Measurements from ENCODE around the gene PRDM2. TPM values are rescaled to one million over a fixed set of nuclear protein-coding genes. Genes with fewer than 3 reads are reported as not detected.

The PRDM2 gene
- polyA plus RNA-seq, 1 of the 3 experiments (the other 2 are of a cell fraction): 7.2 TPM

GRCh38 chr1:13769830-13770229, 69.8 kb downstream of the PRDM2 start:
- Histone ChIP-seq H3K27me3 (ENCODE audit: insufficient read depth) (no peaks in the 10 kb centered on the region), H3K9me2 (no peaks in the 10 kb centered on the region), H3K79me2 (ENCODE audit: insufficient read depth) (peaks cover 85% of the 10 kb centered on the region), H4K20me1 (ENCODE audit: insufficient read depth) (peaks cover 79% of the 10 kb centered on the region), H3K27ac (ENCODE audit: low read depth in 2 of 2, low read length in 1 of 2) (no peak overlapping the region), H3K9ac (no peak overlapping the region), H2AFZ (ENCODE audit: low read depth) (no peak overlapping the region), H3K4me1 (ENCODE audit: control insufficient read depth in 1 of 2, insufficient read depth in 2 of 2, low read depth in 1 of 2, low read length in 1 of 2) (peaks cover 8 to 21% of the 10 kb centered on the region in 2 experiments; a peak in 3 of 4 replicates), H3F3A (replicated peaks; ENCODE audit: insufficient read depth) (peaks cover 16% of the 10 kb centered on the region), H3K4me2 (no peak overlapping the region), H3K9me3 (no peaks in the 10 kb centered on the region), H3K4me3 (ENCODE audit: low read depth in 2 of 2, low read length in 1 of 2) (no peak overlapping the region), H3K36me3 (replicated peaks in 1 of 2; ENCODE audit: control insufficient read depth in 1 of 2, insufficient read depth in 2 of 2, low read length in 1 of 2) (peaks cover 10 to 34% of the 10 kb centered on the region in 2 experiments)
- no peak for TF ChIP-seq MEF2A (IDR thresholded peaks at IDR 0.05; ENCODE audit: borderline replicate concordance, low read depth)
- TF ChIP-seq YY1 (IDR thresholded peaks at IDR 0.05; ENCODE audit: low read depth): no peak
- TF ChIP-seq CTCF (IDR thresholded peaks at IDR 0.05): no peak
- TF ChIP-seq USF1 (IDR thresholded peaks at IDR 0.05; ENCODE audit: borderline replicate concordance, low read depth): no peak
- no peak for TF ChIP-seq SMC3 (IDR thresholded peaks at IDR 0.05; ENCODE audit: low read depth, low read length)
- TF ChIP-seq USF2 (IDR thresholded peaks at IDR 0.05; ENCODE audit: borderline replicate concordance, low read depth, low read length): no peak
- TF ChIP-seq NRF1 (IDR thresholded peaks at IDR 0.05; ENCODE audit: low read depth, low read length): no peak
- no peak for TF ChIP-seq MXI1 (IDR thresholded peaks at IDR 0.05; ENCODE audit: low read depth, low read length)
- TF ChIP-seq JUND (IDR thresholded peaks at IDR 0.05): no peak
- TF ChIP-seq CHD2 (IDR thresholded peaks at IDR 0.05; ENCODE audit: low read length, partially characterized antibody): no peak
- no peak for TF ChIP-seq NFIC (IDR thresholded peaks at IDR 0.05; ENCODE audit: borderline replicate concordance)
- TF ChIP-seq SIN3A (IDR thresholded peaks at IDR 0.05; ENCODE audit: borderline replicate concordance, low read depth, low read length): no peak
- TF ChIP-seq TEAD4 (IDR thresholded peaks at IDR 0.05; ENCODE audit: borderline replicate concordance, insufficient read depth): no peak
- TF ChIP-seq EZH2phosphoT487 (IDR thresholded peaks at IDR 0.05; ENCODE audit: borderline replicate concordance, low read depth): no peak
- no peak for TF ChIP-seq ELF1 (IDR thresholded peaks at IDR 0.05)
- TF ChIP-seq ZBTB33 (IDR thresholded peaks at IDR 0.05; ENCODE audit: borderline replicate concordance, low read depth): no peak
- no peak for TF ChIP-seq PBX3 (IDR thresholded peaks at IDR 0.05)
- CTCF ChIA-PET: no interaction called here
- 94% methylated on average over 1 of the region's 5 CpGs for WGBS (ENCODE audit: low lambda C conversion rate)
- POLR2A ChIA-PET: no interaction called here
- no peak for DNase-seq
